Keratinocyte (primary cell): ENCODE measurements around the gene SULF2.

Experiments
- CTCF ChIP-seq, 3 experiments: IDR thresholded peaks in 1 of 3; conservative IDR thresholded peaks in 1 of 3; optimal IDR thresholded peaks in 1 of 3; 2 replicates in 2 of 3; 3 replicates in 1 of 3; pipeline versions ENCODE3 to v1.5.1; 2011; ENCODE audit warnings: low read length in 3 of 3, mild to moderate bottlenecking in 3 of 3, moderate library complexity in 2 of 3, control low read depth in 1 of 3, inconsistent platforms in 1 of 3; ENCODE audit not compliant: insufficient read depth in 2 of 3; ENCODE audit errors: extremely low read depth in 1 of 3
- EZH2 ChIP-seq: IDR thresholded peaks from one replicate; pipeline ENCODE4 v1.6.1; 2012; ENCODE audit warnings: inconsistent platforms, mild to moderate bottlenecking, low read length, moderate library complexity

- no peak for TF ChIP-seq CTCF (optimal IDR thresholded peaks at IDR 0.05 in 1 of 3, IDR thresholded peaks at IDR 0.05 in 1 of 3, conservative IDR thresholded peaks at IDR 0.05 in 1 of 3; ENCODE audit: extremely low read depth in 1 of 3, insufficient read depth in 2 of 3, low read length in 3 of 3)
- TF ChIP-seq EZH2, result no peak
Measured at GRCh38 chr20:47668313-47669151, 116.7 kb downstream of the SULF2 start.
